GM19468 (cell line): ENCODE results near the gene HSD11B2.

Experiments used
- ATAC-seq: cut with Tn5 transposase; IDR thresholded peaks from one replicate; pipeline ENCODE4 v1.9.1; 2021; ENCODE audit warnings: mild to moderate bottlenecking, moderate library complexity, moderate number of reproducible peaks; ENCODE audit not compliant: unreplicated experiment; ENCODE audit errors: extremely low read depth

HSD11B2 gene

DNA sequence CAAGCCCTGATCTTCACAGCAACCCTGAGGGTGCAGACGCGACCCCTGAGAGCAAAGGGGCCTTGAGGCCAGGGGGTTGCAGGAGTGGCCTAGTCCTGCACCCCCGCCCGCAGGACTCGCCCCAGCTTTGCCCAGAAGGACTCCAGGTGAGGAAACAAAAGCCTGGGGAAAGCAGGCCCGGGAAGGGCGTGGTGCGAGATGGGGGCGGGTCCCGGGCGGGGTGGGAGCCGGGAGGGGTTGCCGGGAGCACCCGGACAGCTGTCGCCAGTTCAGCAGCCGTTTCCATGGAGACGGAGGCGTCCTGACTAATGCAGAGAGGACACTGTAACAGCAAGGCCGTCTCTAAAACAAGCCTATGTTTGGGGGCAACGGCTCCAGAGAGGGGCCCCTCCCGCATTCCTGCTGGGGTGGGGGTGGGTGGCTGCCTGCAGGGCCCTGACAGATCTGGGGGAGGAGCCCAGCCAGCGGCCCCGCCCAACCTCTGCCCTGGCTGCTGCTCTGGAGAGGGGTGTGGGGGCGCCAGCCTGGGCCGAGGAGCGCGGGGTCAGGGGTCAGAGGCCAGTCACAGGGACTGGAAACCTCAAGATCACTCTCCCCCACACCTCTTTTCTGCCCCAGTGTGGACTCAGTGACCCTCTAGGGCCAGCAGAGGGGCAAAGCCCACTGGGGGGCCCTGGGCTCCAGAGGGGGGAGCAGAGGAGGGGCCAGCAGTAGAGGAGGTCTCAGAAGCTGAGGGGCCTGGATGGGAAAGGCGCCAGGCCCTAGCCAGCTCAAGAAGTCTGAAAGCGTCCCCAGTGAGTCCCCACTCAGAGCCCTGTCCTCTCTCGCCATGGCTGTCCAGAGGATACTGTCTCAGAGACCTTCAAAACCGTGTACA is 34.5 kb upstream of the HSD11B2 start:
- no peak for ATAC-seq

DNA sequence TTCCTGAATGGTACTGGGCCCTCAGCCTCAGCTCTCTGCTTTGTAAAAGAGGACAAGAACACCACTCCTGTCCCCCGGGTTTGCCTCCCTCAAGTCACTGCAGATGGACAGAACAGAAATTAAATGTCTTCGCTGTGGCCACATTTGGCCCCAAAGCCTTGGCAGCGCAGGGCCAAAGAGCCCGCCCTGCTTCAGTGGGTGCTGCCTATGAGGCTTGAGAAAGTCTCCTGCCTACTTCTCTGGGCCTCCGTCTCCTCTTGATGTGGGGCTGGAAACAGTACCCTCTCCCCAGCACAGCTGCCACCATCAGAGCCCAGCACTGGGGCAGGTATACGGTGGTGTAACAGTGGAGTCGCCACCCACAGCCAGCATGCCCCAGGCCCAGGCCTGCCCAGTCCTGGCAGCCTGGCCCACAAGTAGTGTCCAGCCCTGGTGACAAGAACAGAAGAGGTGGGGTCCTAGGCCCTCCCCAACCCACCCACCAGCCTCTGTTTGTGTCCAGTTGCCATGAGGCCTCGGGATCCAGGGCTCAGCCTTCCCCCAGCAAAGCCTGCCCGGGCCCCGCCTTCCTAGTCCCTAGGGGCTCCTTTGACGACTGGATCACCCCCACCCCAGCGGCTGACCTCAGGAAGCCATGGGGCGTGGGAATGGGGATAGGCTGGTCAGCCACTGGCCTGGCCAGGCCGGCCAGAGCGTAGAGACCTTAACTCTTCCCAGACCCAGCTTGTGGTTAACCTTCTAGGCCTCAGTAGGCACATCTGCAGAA is 33.7 kb upstream of the HSD11B2 start:
- ATAC-seq = no peak

DNA sequence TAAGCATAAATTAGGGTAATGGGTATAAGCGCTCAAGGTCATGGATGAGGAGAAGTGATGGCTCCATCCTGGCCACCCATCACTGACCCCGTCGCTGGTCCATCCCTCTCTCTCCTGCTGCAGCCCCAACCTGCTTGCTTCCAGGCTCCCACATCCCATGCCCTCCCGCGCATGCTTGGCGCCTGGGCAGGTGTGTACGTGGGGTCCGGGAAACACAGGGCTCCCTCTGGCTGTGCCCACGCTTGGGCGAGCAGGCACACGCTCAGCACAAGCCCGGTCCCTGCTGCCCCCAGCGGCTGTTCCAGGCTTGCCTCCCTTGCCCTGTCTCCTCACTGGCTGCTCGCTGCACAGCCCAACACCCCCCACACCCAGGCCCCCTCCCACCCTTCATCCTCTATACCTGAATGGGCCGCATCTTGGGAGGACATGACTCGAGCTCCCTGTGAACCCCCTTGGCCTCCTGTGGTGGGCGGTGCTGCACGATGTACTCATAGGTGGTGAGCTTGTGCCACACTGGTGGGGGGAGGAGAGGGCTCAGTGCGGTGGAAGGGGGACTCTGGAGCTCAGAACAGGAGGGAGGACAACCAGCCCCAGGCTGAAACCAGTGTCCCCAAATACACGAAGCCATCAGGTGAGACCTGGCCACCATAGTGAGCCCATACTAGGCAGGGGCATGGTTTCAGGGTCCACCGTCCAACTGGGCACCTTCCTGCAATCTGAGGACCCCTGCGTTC is 32.9 kb upstream of the HSD11B2 start:
- ATAC-seq = no peak

DNA sequence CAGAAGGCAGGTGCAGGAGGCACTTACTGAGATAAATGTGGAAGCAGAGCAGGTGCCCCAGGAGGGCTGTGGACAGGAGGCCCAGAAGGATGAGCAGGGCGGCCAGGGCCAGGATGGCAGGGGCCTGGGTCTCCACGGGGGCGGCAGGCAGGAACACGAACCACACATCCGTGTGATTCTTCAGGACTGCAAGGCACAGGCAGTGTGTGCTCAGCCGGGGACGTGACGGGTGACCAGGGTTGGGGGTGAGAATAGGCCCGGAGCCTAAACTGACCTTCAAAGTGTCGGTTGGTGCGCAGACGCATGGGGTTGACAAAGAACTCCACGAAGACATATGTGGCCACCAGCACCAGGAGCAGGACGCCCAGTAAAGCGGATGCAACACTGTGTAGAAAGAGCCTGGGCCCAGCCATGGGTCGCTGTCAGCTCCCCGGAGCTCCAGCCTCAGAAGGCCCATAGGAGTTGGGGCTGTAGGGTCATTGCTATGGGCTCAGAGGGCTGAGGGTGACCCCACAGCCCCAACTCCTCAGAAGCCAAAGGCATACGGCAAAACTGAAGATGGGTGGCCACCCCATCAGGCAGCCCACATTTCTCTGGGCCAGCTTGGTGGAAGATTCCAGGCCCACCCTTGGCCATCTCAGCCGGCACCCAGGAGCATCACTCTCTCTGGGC is 32.2 kb upstream of the HSD11B2 start:
- ATAC-seq = no peak

DNA sequence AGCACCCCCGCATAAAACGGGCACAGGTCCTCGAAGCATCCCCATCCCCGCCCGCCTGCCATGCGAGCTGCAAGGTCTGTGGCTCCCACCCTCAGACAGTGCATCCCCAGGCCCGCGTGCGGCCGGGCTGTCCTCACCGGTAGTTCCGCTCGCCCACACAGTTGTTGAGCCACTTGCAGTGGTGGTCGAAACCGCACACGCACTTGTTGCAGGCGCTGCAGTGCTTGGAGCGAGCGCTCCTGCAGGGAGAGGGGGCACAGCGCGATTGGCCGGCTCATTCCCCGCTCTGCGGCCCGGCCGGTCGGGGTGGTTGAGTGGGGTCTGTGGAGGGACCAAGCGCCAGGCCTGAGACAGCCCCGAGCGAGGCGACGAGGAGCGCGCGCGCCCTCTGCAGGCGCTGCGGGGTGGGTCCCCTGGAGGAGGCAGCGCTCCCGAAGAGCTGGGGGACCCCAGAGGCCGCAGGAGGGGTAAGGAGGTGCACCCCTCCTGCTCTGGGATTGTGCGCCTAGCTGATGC is 31.6 kb upstream of the HSD11B2 start:
- ATAC-seq = no peak

DNA sequence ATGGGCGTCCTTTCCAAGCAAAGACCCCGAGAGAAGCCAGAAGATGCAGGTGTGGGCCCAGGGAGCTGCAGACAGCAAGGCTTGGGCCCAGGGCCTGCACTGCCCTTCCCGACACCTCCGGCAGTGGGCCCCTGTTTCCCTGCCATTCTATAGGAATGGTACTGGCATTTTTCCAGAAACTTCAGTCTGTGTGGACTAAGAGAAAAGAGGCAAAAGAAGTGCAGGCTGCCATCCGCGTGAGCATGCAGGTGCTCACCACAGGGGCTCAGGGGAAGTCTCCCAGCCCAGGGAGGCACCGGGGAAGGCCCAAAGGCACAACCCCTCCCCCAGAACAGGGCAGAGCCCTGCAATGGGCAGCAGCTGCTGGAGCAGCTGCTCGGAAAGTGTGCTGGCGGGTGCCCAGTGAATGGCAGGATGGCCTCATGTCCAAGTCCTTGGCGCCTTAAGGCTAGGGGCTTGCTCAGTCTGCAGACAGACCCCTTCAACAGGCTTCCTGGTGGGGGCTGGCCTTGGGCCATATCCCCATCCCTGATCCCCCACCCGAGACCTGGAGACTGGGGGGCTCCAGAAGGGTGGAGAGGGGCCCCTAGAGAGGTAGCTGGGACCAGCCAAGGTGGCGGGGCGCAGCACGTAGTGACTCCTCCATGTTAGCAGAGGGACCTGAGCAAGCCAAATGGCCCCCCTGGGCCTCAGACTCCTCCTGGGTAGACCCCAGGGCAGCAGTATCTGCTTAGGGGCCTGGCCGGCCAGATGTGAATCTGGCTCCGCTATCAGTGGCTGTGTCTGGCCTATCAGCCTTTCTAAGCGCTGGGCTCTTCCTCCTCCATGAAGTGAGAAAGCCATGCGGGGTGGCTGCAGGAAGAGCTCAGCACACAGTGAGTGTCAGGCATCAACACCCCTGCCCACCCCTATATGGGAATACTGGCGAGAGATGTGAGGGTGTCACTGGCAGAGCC is 30.9 kb upstream of the HSD11B2 start:
- ATAC-seq = no peak

DNA sequence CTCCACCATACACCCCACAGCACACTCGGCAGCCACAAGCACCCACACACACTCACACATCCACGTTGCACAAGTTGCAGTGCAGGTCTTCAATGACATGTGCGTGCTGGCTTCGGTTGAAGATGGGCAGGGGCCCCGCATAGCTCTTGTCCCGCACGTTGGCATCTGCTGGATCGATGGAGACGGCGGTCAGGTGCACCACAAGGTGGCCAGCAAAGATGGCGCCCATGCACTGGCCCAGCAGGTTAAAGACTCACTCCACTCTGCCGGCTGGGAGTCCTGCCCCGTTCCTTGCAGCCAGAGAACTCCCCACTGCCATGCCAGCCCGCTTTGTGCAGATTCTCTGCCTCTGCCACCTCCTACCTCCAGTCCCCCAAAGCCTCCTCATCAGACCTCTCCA is 30.0 kb upstream of the HSD11B2 start:
- no peak for ATAC-seq

DNA sequence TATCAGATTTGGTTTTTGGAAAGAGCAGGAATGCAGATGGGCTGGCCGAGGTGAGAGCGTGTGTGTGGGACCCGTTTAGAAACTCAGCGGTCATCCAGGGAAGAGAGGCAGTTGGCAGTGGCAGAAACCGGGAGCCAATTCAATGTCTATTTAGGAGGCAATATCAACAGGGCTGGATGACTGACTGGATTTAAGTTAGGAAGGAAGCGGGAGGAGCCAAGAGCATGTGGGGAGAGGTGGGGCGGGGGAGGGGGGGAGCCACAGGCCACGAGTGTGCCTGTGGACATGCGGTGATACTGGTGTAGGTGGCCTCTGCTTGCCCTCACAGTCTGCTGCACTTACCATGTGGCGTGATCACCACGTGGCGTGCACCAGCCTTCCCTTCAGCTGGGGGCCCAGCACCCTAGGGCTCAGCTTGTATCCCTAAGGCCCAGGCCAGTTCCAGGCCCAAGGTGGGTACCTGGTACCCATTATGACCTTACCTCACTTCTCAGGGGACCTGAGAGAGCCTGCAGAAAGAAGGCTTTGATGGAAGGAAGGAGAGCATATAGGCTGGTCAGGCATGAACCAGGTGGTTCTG is 26.9 kb upstream of the HSD11B2 start:
- no peak for ATAC-seq

DNA sequence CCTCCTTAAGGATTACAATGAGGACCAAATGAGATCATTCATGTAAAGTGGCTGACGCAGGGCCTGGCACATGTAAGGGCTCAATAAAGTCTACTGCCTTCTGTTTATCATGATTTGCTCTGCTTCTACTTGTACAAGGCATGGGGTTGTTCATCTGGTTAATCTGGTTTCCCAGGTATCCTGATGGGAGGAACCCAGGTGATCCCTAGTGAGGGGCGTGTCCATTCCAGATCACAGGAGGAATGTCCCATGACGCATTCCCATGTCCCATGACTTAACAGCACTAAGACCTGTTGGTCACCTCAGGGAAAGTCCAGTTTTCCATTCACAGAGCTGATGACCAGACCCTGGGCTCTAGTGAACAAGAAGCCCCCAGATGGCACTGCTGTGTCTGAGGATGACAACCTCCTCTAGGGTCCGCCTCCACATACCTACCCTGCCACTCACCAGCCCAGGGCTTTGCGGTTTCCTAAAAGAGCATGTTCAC is 26.1 kb upstream of the HSD11B2 start:
- no peak for ATAC-seq

DNA sequence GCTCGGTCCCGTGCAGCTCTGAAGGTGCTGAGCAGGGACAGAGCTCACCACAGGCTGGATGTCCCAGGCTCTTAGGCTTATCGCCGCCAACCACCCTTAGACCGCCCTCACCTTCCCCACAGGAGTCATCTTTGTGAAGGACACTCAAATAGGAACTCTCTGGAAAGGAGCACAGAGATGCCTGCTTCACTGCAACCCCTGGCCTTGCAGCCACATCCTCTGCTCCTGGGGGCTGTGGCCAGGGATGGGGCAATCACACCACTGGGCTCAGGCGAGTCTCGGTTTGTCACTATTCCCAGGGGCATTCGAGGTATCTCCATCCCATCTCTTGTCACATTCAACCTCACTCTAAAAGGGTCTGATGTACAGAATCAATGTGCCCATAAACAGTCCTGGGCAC is 25.6 kb upstream of the HSD11B2 start:
- ATAC-seq = no peak

DNA sequence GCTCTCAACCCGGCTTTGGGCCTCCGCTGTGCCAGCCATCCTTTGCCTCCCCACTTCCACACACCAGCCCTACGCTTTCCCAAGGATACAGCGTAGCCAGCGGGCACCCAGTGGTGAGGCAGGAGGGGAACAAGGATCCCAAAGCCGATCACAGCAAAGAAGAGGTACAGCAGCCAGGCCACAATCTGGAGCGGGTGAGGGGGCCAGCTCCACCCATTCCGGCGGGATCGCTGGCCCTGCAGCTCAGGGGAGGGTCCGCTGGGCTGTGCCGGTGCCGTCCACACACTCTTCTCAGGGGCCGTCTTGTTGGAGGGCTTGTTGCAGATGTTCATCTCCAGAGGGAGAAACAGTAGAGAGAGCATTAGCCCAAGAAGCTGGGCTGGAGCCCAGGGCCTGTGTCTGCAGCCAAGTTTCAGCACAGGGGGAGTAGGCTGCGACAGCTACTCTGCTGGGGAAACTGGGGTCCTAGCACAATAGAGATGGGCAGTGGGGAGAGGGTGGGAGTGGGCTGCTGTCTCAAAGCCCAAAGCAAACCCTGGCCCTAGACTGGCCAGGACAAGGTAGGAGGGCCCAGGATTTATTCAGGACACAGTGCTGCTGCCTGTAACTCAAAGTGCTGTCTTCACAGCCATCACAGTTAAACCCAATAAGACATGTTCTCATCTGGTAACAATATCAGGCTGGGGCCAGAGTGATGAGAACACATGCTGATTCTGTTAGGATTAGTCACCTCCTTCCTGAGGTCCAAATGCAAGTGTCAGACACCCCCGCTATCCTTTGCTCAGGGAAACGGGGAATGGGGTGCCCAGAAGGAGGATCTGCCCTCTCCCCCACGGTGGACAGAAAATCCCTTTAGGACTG is 24.6 kb upstream of the HSD11B2 start:
- no peak for ATAC-seq

DNA sequence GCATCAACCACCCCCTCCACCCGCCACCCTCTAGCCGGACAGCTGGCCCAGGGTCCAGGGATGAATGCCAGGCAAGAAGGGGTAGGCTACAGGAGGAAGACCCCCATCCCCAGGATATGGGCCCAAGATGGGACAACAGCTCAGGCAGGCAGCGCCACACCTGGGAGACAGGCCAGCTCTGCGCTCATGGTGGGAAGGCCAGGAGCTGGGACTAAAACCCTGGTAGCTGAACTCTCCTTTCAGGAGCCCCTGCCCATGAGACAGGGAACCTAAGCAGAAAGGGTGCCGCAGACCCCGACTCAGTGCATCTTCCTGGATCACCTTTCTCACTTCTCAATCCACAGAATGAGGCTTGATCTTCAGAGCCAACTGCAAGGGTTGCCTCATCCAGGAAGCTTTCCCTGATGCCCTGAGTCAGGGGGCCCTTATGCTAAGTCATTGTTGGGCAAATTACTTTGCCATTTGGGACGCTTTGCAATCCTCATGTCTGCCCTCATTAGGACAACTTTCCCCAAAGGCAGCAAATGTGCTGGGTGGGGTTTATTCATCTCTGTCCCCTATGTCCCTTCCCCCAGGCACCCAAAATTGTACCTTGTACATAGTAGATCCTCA is 23.6 kb upstream of the HSD11B2 start:
- no peak for ATAC-seq

DNA sequence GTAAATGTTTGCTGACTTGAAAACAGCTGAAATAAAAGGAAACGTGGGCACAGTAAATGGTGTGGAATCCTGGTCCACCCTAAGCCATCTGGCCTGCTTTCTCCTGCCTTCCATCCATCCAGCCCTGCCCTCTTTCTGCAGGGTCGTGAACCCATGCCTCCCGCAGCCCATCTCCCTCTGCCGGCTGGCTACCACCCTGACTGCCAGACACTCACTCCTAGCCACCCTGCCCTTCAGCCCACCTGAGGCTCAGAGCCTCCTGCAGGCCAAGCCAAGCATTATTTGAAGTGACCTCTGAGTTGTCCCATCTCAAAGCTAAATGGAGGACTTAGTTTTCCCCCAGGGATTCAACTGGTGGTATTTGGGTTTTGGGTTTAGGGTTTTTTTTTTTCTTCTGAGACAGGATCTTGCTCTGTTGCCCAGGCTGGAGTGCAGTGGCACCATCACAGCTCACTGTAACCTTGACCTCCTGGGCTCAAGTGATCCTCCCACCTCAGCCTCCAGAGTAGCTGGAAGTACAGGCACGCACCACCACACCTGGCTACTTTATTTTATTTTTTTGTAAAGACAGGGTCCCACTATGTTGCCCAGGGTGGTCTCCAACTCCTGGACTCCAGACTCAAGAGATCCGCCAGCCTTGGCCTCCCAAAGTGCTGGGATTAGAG is 23.0 kb upstream of the HSD11B2 start:
- no peak for ATAC-seq

DNA sequence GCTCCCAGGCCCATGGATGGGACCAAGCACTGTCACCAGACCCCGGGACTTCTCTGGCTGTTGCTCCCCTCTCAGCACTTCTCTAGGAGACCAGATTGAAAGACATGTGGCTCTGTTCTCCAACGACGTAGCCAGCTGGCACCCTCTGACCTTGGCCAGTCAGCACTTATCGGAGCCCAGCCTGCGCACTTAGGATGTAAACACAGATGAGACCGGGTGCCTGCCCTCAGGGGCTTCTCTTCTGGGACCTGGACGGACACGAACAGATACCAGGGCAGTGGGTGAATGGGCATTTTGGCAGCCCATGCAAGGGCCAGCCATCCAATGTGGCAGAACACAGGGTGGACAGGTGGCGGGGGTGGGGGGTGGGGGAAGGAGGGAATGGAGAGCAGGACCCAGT is 21.3 kb upstream of the HSD11B2 start:
- no peak for ATAC-seq

DNA sequence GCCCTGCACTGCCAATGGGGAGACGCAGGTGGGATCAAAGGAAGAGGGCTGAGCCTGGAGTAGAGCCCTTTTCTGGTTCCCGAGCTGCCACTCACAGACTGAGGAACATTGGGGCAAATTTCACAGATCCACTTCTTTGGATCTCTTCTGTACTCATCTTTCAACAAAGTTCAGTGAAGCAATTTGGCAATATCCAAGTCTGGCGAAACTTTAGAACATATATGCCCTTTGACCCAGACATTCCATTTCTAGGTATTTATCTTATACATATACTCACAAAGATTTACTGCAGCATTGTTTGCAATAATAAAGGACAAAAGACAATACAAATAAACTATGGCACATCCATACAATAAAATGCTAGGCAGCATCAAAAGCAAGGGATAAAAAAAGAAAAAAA is 19.6 kb upstream of the HSD11B2 start:
- ATAC-seq = no peak

DNA sequence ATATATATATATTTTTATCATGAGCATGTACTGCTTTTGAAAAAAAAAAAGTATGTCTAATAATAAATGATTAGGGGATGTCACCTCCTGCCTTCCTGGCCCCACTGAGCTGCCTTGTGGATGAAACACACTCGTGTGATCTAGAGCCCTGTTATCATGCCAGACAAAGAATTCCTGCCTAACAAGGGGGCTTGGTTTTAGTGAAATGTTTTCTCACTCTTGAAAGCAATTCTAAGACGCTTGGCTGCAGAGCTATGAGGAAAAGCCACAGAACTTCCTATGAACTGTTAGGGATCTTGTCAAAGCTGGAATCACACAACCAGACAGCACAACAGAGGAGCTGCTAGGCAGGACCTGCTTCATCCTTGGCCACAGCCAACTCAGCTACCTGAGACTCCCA is 18.6 kb upstream of the HSD11B2 start:
- ATAC-seq = no peak
